GM19467 (cell line): ENCODE data around the gene SRD5A1.
"Not testable (repeated sequence)": the region's sequence is repeated elsewhere in the genome, so short reads cannot be mapped to it uniquely, and the experiment has no call there.

Experiments used
- ATAC-seq: cut with Tn5 transposase; IDR thresholded peaks from one replicate; pipeline ENCODE4 v1.9.1; 2021; ENCODE audit warnings: mild to moderate bottlenecking, moderate library complexity; ENCODE audit not compliant: unreplicated experiment

SRD5A1 gene

DNA sequence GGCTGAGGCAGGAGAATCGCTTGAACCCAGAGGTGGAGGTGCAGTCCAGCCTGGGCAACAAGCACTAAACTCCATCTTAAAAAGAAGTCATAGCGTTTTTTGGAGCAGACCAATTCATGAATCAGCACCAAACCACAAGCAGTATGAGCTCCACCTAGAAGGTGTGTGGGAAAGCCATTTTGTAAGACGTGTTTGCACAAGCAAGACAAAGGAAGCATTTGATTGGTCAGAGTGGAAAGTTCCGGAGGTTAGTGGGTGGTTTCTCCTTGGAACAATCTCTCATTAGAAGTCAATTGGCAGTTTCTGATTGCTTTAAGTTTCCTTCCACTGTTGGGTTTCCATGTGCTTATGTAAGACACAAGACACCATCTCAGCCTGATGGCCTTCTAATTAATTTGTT lies 5.0 kb downstream of the SRD5A1 start:
- no peak for ATAC-seq

- ATAC-seq: no peak
Measured at GRCh38 chr5:6642655-6643054, 9.4 kb downstream of the SRD5A1 start.

DNA sequence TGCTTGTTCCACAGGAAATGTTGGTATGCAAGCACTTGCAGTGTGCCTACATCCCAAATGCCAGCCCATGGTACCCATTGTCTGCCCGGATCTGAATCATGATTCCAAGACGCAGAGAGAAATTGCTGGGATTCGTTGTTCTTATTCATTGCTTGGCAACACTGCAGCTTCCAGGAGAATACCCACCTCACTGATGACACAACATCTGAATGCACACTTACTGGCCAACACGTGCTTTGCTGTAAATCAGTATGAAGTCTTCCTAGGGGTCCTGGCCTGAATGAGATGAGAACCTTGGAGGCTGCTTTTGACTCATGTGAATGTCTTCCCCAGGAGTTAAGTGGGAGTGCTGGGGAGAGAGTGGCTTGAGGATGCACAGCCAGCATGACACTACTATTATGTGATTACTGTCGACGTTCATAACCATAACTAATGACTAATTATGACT lies 11.6 kb downstream of the SRD5A1 start:
- no peak for ATAC-seq

DNA sequence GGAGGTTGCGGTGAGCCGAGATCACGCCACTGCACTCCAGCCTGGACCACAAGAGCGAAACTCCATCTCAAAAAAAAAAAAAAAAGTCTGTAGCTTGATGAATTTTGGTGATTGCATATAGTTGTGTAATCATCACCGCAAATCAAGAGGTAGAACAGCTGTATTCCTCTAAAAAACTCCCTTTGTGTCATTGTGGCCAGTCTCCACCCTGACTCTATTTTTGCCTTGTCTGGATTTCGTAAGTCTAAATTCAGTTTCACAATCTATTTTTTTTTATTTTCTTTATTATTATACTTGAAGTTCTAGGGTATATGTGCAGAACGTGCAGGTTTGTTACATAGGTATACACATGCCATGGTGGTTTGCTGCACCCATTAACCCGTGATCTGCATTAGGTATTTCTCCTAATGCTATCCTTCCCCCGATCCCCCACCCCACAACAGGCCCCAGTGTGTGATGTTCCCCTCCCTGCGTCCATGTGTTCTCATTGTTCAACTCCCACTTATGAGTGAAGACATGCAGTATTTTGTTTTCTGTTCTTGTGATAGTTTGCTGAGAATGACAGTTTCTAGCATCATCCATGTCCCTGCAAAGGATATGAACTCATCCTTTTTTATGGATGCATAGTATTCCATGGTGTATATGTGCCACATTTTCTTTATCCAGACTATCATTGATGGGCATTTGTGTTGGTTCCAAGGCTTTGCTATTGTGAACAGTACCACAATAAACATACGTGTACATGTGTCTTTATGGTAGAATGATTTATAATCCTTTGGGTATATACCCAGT lies 12.5 kb downstream of the SRD5A1 start:
- ATAC-seq: not testable (repeated sequence)

GRCh38 chr5:6649186-6649585 lies 15.9 kb downstream of the SRD5A1 start:
- no peak for ATAC-seq

DNA sequence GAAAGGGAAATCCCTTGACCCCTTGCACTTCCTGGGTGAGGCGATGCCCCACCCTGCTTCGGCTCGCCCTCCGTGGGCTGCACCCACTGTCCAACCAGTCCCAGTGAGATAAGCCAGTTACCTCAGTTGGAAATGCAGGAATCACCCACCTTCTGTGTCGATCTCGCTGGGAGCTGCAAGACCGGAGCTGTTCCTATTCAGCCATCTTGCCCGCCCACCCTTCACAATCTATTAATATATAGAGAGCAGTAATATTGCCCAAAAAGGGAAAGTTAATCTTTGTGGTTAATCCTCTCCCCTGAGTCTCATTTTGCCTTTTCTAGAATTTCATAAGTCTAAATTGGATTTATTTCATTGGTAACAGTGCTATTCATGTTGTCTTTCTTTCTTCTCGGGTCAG lies 16.4 kb downstream of the SRD5A1 start:
- ATAC-seq: no peak

DNA sequence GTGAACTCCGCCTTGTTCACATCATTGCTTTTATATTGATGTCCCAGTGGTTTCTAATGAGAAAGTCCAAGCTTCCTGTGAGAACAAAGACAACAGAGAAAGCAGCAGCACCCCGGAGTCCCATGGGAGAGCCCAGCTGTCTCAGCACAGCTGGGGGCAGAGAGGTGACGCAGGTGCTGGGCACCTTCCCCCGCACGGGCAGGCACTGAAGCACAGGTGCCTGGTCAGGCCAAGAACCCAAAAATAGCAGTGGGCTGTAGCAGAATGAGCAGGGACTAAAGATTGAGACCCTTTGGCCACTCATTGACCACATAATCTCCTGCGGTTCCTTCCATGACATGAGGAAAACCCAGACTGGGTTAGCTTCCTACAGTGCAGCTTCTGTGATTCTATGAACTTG lies 18.8 kb downstream of the SRD5A1 start:
- ATAC-seq: peak; percentile 94

- no peak for ATAC-seq
Measured at GRCh38 chr5:6655432-6655831, 22.2 kb downstream of the SRD5A1 start.

DNA sequence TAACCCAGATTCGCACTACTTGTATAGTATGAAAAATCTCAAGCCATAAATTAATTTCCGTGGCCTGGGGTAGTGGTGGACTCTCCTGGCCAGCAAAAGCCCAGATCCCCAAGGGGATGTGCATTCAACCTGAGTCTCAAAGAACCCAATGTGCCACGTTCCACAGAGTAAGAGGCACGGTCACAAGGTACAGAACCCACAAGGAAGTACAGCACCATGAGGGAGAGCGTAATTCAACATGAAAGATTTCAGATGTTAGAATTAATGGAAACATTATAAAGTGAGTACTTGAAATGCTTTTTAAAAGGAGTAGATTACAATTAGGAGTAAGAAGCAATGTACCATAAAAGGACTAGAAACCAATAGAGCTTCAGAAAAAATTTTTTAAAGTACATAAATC lies 23.4 kb downstream of the SRD5A1 start:
- no peak for ATAC-seq

GRCh38 chr5:6659941-6660684 lies 26.9 kb downstream of the SRD5A1 start:
- ATAC-seq: peak; percentile 79

DNA sequence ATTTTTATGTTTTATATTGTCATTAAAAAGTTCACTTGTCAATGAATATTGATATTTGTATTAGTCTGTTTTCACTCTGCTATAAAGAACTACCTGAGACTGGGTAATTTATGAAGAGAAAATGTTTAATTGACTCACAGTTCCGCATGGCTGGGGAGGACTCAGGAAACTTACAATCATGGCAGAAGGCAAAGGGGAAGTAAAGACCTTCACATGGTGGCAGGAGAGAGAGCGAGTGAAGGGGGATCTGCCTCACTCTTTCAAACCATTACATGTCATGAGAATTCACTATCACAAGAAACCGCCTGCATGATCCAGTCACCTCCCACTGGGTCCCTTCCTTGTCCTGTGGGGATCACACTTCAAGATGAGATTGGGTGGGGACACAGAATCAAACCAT lies 27.4 kb downstream of the SRD5A1 start:
- peak; percentile 46 for ATAC-seq

- ATAC-seq: no peak
Measured at GRCh38 chr5:6666762-6667161, 33.5 kb downstream of the SRD5A1 start.

DNA sequence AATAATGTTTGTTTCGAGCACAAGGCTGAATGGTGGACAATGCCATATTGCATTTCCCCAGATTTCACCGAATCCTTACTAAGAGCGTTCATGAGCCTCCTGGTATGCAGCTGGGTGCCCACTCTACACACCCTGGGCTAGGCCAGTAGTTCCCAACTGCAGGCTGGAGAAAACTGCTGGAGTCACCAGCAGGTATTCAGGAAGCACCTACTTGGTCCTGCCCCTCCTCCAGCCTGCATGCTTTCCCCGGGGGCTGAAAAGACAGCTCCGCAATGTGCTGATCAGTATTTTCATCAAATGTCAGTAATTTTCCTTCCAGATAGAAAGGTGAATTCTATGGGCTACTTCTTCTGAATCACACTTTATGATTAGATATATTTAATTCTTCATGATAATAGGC lies 34.4 kb downstream of the SRD5A1 start:
- no peak for ATAC-seq

GRCh38 chr5:6668717-6669116 lies 35.5 kb downstream of the SRD5A1 start:
- not testable (repeated sequence) for ATAC-seq

DNA sequence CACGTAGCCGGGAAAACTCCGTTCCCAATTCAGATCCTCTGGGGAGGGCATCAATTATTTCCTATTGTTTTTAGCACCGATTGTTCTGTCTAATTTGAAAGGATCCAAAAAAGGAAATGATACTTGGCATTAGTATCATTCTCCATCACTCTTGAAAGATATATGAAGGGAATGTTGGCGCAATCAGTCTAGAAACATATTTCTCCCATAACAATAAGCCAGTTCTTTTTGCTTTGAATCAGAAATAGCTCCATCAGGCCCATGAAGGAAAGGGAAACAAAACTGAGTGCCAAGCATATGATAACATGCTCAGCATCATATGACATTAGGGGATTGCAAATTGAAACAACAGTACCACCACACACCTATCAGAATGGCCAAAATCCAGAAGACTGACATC lies 39.8 kb downstream of the SRD5A1 start:
- ATAC-seq: no peak

DNA sequence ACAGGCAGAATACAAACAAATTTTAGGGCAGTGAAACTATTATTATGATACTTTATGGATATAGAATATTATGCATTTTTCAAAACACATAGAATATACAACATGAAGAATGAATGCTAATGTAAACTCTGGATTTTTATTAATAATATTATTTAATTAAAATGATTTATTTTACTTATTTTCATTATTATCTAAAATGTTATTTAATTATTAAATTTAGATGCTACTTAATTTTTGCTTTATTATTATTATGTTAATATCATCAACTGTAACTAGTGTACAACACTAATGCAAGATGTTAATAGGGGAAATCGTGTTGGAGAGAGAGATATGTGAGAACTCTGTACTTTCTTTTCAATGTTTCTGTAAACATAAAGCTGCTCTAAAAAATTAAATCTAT lies 40.7 kb downstream of the SRD5A1 start:
- no peak for ATAC-seq

- ATAC-seq: no peak
Measured at GRCh38 chr5:6674421-6674820, 41.2 kb downstream of the SRD5A1 start.

GRCh38 chr5:6674886-6675285 lies 41.6 kb downstream of the SRD5A1 start:
- ATAC-seq: no peak

GRCh38 chr5:6675784-6676491 lies 42.7 kb downstream of the SRD5A1 start:
- ATAC-seq: no peak

DNA sequence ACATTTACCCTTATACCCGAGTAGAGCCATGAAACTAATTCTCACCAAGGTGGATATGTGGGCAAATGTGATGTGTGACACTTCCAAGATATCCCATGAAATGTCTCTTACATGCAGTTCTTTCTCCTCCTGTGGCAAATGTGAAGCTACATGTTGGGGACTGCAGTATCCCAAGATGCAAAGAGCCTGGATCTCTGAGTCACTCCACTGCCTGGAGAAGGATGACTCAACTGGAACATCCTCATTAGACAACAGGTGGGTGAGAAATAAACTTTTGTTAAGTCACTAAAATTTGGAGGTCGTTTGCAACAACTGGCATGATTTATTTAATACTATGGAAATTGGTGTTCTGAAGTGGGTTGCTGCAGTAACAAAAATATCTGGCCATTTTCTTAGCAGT lies 43.5 kb downstream of the SRD5A1 start:
- no peak for ATAC-seq

DNA sequence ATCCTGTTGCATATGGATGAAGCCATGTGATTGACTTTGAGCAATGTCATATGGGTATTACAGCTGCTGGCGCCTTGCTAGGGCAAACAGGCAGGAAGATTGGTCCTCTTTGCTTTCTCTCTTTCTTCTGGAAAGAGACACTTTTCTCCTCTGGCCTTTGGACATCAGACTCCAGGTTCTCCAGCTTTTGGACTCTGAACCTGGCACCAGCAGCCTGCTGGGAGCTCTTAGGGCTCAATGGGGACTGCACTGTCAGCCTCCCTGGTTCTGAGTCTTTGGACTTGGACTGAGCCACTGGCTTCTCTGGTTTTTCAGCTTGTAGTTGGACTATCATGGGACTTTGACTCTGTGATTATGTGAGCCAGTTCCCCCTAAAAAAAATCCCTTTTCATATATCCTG lies 45.1 kb downstream of the SRD5A1 start:
- ATAC-seq: no peak

- ATAC-seq: no peak
Measured at GRCh38 chr5:6680922-6681321, 47.7 kb downstream of the SRD5A1 start.
